Psoas muscle (tissue), 8 donors: ENCODE measurements around the gene POU2AF1. TPM values are rescaled to one million over a fixed set of nuclear protein-coding genes. Genes with fewer than 3 reads are reported as not detected.
A peak's percentile ranks its signal among the peaks of the same experiment; 100 is the strongest.

Experiments used
- ATAC-seq, 4 donors: fragments of 200-7000 bp; cut with Tn5 transposase; one replicate each; pipeline ENCODE4 v1.9.1; 2020; ENCODE audit warnings: moderate library complexity in 3 of 4, mild to moderate bottlenecking in 2 of 4
- DNase-seq, 2 donors: peaks; one replicate each; pipeline ENCODE4 v3.0.0-alpha.2; 2020
- H3K27ac ChIP-seq: fragments of 200-600 bp; one replicate; pipeline ENCODE4 v1.8.0; 2022
- H3K27me3 ChIP-seq, 3 donors: fragments of 200-600 bp in 1 of 3; one replicate each; pipeline versions ENCODE4 v1.6.1 to v1.8.0; 2013 to 2022; ENCODE audit warnings: low read length in 2 of 3, mild to moderate bottlenecking in 2 of 3, moderate library complexity in 1 of 3; ENCODE audit not compliant: insufficient read depth in 3 of 3
- H3K36me3 ChIP-seq, 2 donors: fragments of 200-600 bp in 1 of 2; one replicate each; pipeline versions ENCODE4 v1.6.1 to v1.8.0; 2013 to 2022; ENCODE audit warnings: low read depth in 1 of 2, mild to moderate bottlenecking in 1 of 2, moderate library complexity in 1 of 2; ENCODE audit not compliant: insufficient read depth in 1 of 2
- H3K4me1 ChIP-seq: fragments of 200-600 bp; one replicate; pipeline ENCODE4 v1.8.0; 2022
- H3K4me3 ChIP-seq: fragments of 200-600 bp; one replicate; pipeline ENCODE4 v1.8.0; 2022; ENCODE audit warnings: mild to moderate bottlenecking
- H3K9me3 ChIP-seq: fragments of 200-600 bp; one replicate; pipeline ENCODE4 v1.8.0; 2022
- WGBS, 3 donors: extraction: QIAGEN DNeasy Blood & Tissue Kit; methylation state at CpG; one replicate each; pipeline versions ENCODE4 v1.1.6 to v1.1.7; 2013; 5-methylcytosine and 5-hydroxymethylcytosine counted together
- intact Hi-C, 2 donors: fragments of 100-400 bp; cut with DNase I; formaldehyde crosslinking; loops; one replicate each; pipeline versions ENCODE4 v1.11.0 to v1.14.2; 2022
- polyA plus RNA-seq, 3 donors: library from polyadenylated mRNA; stranded (reverse); fragments of 200-250 nt; gene quantifications; one replicate each; pipeline ENCODE4 v1.2.3, GENCODE V29; 2013
- total RNA-seq, 4 donors: library from RNA; stranded (reverse); fragmentation: NEBNext Ultra II Directional in 2 of 4; extraction: Animal tissue kit (Norgen Biotek cat#: 25700) in 2 of 4; gene quantifications; one replicate each; pipeline versions ENCODE4 v1.2.1 to v1.2.4, GENCODE V29; 2021 to 2023
- TF ChIP-seq, protein P1 (sequence below): fragments of 200-600 bp; IDR thresholded peaks from one replicate; pipeline ENCODE4 v1.8.0; 2022; ENCODE audit warnings: antibody characterized with exemption
- donor health status: healthy with polysubstance abuse.
- donor health status: DM: no; HTN: no; CAD: no; lungs with moderate emphysema.
- donor health status: Bipolar disorder and iron deficiency.
- donor health status: healthy.
- donor health status: DM: yes; HTN: yes; CAD: no.
- donor health status: DM: no; HTN: no; CAD: no.
- donor health status: DM: no; HTN: no; CAD: no.
- donor health status: DM: yes; HTN: yes; CAD: no.

The POU2AF1 gene
- total and polyA plus RNA-seq, 7 donors, result 0.01 to 0.25 (median 0.13) TPM; not detected in 3

DNA sequence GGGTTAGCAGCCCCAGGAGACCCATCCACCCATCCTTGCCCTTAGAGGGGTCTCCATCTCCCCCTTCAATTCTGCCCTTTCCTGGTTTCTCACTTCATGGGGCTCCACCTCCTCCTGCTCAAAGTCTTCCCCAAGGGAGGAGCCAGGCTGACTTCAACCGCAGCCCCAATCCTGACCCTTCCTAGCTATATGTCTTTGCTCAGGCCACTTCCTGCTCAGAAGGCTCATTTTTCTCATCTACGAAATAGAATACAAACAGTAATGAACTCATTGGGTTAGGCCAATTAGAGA, 24.5 kb downstream of the POU2AF1 start:
- 87 to 94% (median 89%) methylated on average over 2 of the region's 2 CpGs for WGBS, 3 donors
- no peaks in the 10 kb centered on the region for H3K27me3 ChIP-seq
- H3K27ac ChIP-seq, result no peak overlapping the region
- no peaks in the 10 kb centered on the region for H3K4me1 ChIP-seq
- TF ChIP-seq, protein P1, sequence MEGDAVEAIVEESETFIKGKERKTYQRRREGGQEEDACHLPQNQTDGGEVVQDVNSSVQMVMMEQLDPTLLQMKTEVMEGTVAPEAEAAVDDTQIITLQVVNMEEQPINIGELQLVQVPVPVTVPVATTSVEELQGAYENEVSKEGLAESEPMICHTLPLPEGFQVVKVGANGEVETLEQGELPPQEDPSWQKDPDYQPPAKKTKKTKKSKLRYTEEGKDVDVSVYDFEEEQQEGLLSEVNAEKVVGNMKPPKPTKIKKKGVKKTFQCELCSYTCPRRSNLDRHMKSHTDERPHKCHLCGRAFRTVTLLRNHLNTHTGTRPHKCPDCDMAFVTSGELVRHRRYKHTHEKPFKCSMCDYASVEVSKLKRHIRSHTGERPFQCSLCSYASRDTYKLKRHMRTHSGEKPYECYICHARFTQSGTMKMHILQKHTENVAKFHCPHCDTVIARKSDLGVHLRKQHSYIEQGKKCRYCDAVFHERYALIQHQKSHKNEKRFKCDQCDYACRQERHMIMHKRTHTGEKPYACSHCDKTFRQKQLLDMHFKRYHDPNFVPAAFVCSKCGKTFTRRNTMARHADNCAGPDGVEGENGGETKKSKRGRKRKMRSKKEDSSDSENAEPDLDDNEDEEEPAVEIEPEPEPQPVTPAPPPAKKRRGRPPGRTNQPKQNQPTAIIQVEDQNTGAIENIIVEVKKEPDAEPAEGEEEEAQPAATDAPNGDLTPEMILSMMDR, result no peak
- no peaks in the 10 kb centered on the region for H3K36me3 ChIP-seq
- H3K9me3 ChIP-seq, result no peaks in the 10 kb centered on the region
- ATAC-seq, result no peak
- intact Hi-C loops, result no loop called here
- H3K4me3 ChIP-seq, result no peak overlapping the region
- DNase-seq, result no peak

DNA sequence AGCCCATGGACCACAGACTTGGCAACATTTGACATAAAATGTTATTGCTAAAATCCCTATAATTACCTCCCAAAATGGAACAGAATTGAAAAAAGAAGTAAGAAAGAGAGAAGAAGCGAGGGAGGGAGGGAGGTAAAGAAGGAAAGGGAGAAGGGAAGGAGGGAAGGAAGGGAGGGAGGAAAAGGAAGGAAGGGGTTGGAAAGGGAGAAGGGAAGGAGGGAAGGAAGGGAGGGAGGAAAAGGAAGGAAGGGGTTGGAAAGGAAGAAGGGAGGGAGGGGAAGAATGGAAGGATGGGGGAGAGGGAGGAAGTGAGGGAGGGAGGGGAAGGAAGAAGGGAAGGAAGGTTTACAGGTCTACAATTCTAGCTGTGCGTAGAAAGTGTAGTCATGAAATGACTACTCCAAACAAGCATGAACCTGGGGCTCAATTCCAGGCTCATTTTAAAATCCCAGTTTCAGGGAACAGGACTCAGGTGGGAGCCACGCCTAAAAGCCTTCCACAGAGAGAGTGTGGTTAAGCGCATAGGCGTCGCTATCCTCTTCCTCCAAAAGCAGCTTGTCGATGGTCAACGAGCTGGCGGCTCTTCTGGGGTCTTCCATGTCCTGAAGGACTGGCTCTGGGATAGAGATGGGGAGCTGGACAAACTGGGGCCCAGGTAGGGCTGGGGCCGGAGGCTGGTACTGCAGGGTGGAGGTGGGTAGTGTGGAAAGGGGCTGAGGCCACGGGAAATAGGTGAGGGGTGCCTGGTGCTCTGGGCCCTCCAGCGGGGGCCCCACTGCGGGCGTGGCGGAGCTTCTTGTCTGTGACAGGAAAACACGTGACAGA, 25.1 kb downstream of the POU2AF1 start:
- Histone ChIP-seq H3K27me3 (no peaks in the 10 kb centered on the region), H3K4me3 (no peak overlapping the region), H3K9me3 (no peaks in the 10 kb centered on the region), H3K36me3 (no peaks in the 10 kb centered on the region), H3K27ac (no peak overlapping the region), H3K4me1 (no peaks in the 10 kb centered on the region)
- intact Hi-C loops, result no loop called here
- DNase-seq, result peak in 1 of 2 donors; percentile 50
- TF ChIP-seq, protein P1, result no peak
- 95 to 96% (median 95%) methylated on average over 16 of the region's 16 CpGs for WGBS, 3 donors
- ATAC-seq, result no peak

DNA sequence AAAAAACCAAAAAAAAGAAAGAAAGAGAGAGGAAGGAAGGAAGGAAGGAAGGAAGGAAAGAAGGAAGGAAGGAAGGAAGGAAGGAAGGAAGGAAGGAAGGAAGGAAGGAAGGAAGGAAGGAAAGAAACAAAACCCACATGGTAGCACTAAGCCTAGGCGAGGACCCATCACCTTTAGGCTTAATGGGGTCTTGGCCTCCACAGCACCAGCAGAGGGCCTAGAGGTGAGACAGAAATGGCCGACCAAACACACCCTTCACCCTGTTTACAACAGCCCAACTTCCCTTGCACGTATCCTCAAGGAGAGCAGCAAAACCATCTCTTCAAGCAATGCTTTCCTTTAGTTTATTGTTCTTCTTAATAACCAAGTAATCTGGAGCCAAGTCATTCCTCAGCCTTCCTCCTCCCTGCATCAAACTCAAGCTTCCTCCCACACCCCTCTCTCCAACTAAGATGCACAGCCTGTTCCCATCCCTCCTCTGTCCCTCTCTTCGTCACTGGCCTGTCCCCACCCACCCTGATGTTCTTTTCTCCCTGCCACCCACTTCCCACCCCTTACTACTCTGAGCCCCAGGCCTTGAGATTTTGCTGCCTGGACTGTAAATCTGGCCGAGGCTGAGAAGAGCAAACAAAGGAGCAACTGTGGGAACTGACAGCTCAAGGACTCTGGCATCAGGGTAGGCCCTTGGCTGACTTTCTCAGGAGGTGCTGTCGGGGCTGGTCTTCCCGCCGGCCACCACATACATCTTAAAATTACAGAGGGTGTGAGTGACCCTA, 26.0 kb downstream of the POU2AF1 start:
- WGBS, 3 donors, result 74 to 81% (median 77%) methylated on average over 8 of the region's 8 CpGs
- Histone ChIP-seq H3K27me3 (no peaks in the 10 kb centered on the region), H3K36me3 (no peaks in the 10 kb centered on the region), H3K4me3 (no peak overlapping the region), H3K9me3 (no peaks in the 10 kb centered on the region), H3K4me1 (no peaks in the 10 kb centered on the region), H3K27ac (no peak overlapping the region)
- DNase-seq, result no peak
- no peak for ATAC-seq
- TF ChIP-seq, protein P1, result no peak
- intact Hi-C loops, result no loop called here

DNA sequence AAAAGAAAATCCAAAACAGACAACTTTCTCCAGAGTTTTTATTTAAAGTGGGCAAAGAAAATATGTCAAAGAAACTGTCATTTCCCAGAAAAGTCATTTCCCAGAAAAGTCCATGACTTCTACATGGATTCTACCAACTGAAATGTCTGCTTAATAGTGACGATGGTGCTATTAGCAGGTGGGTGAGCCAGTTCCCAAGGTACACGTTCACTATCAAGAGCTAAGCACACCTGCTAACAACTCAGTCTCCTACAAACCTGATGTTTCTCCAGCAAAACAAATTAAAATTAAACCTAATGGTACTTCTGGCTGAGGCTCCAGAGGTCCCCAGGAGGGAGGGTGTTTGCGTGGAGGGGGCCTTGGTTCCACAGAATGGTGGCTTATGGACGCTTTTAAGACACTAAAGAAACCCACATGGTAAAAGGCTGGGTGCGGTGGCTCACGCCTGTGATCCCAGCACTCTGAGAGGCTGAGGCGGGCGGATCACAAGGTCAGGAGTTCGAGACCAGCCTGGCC, 26.8 kb downstream of the POU2AF1 start:
- intact Hi-C loops, result no loop called here
- TF ChIP-seq, protein P1, result no peak
- no peaks in the 10 kb centered on the region for H3K4me1 ChIP-seq
- ATAC-seq (no peak), DNase-seq (no peak)
- no peaks in the 10 kb centered on the region for H3K36me3 ChIP-seq
- H3K9me3 ChIP-seq, result no peaks in the 10 kb centered on the region
- H3K4me3 ChIP-seq, result no peak overlapping the region
- H3K27ac ChIP-seq, result no peak overlapping the region
- no peaks in the 10 kb centered on the region for H3K27me3 ChIP-seq
- WGBS, 3 donors, result 94 to 95% (median 95%) methylated on average over 7 to 9 of the region's 9 CpGs
